GM12801 (cell line): ENCODE data around the gene SLC35G6.

Experiments used
- CTCF ChIP-seq: IDR thresholded peaks from one replicate; pipeline ENCODE4 v1.5.1; 2011; ENCODE audit warnings: control low read depth; ENCODE audit not compliant: insufficient read length; ENCODE audit errors: extremely low read depth

The SLC35G6 gene

GRCh38 chr17:7486181-7486580, 4.9 kb downstream of the SLC35G6 start:
- TF ChIP-seq CTCF: no peak

- TF ChIP-seq CTCF: no peak
Measured at GRCh38 chr17:7490144-7490543, 8.9 kb downstream of the SLC35G6 start.

- TF ChIP-seq CTCF: no peak
Measured at GRCh38 chr17:7491583-7491982, 10.3 kb downstream of the SLC35G6 start.

GRCh38 chr17:7493941-7494340, 12.7 kb downstream of the SLC35G6 start:
- no peak for TF ChIP-seq CTCF

GRCh38 chr17:7495906-7496434, 14.7 kb downstream of the SLC35G6 start:
- TF ChIP-seq CTCF: no peak

GRCh38 chr17:7496470-7497183, 15.4 kb downstream of the SLC35G6 start:
- no peak for TF ChIP-seq CTCF

- TF ChIP-seq CTCF: no peak
Measured at GRCh38 chr17:7497228-7497627, 16.0 kb downstream of the SLC35G6 start.
